ENCODE results near the gene ZNF888. TPM values are rescaled to one million over a fixed set of nuclear protein-coding genes. Genes with fewer than 3 reads are reported as not detected.
"Not testable (repeated sequence)": the region's sequence is repeated elsewhere in the genome, so short reads cannot be mapped to it uniquely, and the experiment has no call there.

ZNF888 gene
- total RNA-seq, 2 experiments from 2014 or later: 5.1 to 5.5 TPM

GRCh38 chr19:52946322-52947310, 23.4 kb upstream of the ZNF888 start:
- ATAC-seq: no peak
- peak; percentile 20 for DNase-seq
- Mint-ChIP-seq H3K4me3 (no peak overlapping the region), H3K9me3 (ENCODE audit: low read depth) (peaks cover 32% of the 10 kb centered on the region), H3K36me3 (ENCODE audit: low read depth) (peaks cover 42% of the 10 kb centered on the region), H3K27me3 (no peaks in the 10 kb centered on the region), H3K27ac (no peak overlapping the region), H3K4me1 (peaks cover 3% of the 10 kb centered on the region)
- ChIA-PET CTCF (no interaction called here), POLR2A (interaction anchor here (1.4 kb wide), 1 partner anchor 16 kb away, joined by 4 read pairs; the partner anchor contains the start of gene ZNF816)
- intact Hi-C loops (cut with DNase I, micrococcal nuclease): no loop called here

- ChIA-PET POLR2A (no interaction called here), CTCF (no interaction called here)
- intact Hi-C loops (cut with DNase I, micrococcal nuclease): no loop called here
- H3K27ac Mint-ChIP-seq: no peak overlapping the region
- DNase-seq (no peak), ATAC-seq (no peak)
- H3K9me3 Mint-ChIP-seq (ENCODE audit: low read depth): peaks cover 25% of the 10 kb centered on the region
- H3K27me3 Mint-ChIP-seq: no peaks in the 10 kb centered on the region
- H3K4me3 Mint-ChIP-seq: no peak overlapping the region
- peaks cover 10% of the 10 kb centered on the region for H3K4me1 Mint-ChIP-seq
- peaks cover 38% of the 10 kb centered on the region for H3K36me3 Mint-ChIP-seq (ENCODE audit: low read depth)
Observed at GRCh38 chr19:52945652-52946321, 22.6 kb upstream of the ZNF888 start.

DNA sequence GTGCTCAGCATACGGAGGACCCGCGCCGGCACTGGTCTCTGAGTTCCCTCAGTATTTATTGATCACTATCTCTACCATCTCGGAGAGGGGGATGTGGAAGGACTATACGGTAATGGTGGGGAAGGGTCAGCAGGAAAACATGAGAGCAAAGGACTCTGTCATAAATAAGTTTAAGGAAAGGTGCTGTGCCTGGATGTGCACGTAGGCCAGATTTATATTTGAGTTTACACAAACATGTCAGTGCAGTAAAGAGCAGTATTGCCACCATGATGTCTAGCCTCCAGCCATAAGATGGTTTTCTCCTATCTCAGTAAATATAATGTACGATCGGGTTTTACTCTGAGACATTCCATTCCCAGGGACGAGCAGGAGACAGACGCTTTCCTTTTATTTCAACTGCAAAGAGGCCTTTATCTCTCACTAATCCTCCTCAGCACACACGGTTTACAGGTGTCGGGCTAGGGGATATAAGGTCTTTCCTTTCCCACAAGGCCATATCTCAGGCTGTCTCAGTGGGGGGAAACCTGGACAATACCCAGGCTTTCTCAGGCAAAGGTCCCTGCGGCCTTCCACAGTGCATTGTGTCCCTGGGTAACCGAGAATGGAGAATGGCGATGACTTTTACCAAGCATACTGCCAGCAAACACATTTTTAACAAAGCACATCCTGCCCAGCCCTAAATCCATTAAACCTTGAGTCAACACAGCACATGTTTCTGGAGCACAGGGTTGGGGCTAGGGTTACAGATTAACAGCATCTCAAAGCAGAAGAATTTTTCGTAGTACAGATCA, 21.7 kb upstream of the ZNF888 start:
- H3K4me3 Mint-ChIP-seq: not testable (repeated sequence)

DNA sequence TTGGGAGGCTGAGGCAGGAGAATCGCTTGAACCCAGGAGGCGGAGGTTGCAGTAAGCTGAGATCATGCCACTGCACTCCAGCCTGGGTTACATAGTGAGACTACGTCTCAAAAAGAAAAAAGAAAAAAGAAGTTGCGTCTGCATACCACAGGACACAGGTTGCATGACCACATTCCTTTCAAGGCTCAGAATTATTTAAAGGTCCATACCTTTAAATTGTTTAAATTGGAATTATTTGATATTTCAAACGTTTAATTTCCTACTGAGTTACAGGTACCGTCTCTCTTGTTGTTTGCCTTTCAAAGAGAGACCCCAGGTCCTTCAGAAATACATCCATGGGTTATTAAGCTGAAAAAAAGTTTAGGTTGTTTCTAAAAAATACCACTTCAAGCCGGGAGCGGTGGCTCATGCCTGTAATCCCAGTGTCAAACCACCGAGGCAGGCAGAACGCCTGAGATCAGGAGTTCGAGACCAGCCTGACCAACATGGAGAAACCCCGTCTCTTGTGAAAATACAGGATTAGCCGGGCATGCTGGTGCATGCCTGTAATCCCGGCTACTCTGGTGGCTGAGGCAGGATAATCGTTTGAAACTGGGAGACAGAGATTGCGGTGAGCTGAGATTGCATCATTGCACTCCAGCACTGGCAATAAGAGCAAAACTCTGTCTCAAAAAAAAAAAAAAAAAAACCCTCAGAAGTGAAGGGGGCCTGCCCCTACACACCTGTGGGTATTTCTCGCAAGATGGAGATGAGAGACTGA, 20.8 kb upstream of the ZNF888 start:
- intact Hi-C loops (cut with DNase I, micrococcal nuclease): loop anchor here in 1 of 2 experiments (2.0 to 5.0 kb wide), 5 partner anchors 87 to 1242 kb away; partner anchors contain the start of genes ZNF468, ZNF766 and ZNF845
- H3K4me1 Mint-ChIP-seq: peaks cover 11% of the 10 kb centered on the region
- peaks cover 25% of the 10 kb centered on the region for H3K36me3 Mint-ChIP-seq (ENCODE audit: low read depth)
- no peak overlapping the region for H3K27ac Mint-ChIP-seq
- H3K9me3 Mint-ChIP-seq (ENCODE audit: low read depth): peaks cover 10% of the 10 kb centered on the region
- ATAC-seq (no peak), DNase-seq (no peak)
- no peak overlapping the region for H3K4me3 Mint-ChIP-seq
- ChIA-PET CTCF (no interaction called here), POLR2A (no interaction called here)
- H3K27me3 Mint-ChIP-seq: no peaks in the 10 kb centered on the region

More for the DNA sequence above, 21.7 kb upstream of the ZNF888 start:
- ATAC-seq, POLR2A ChIA-PET, DNase-seq, H3K27me3 Mint-ChIP-seq, H3K4me1 Mint-ChIP-seq, CTCF ChIA-PET, H3K27ac Mint-ChIP-seq: not testable (repeated sequence)
- Mint-ChIP-seq H3K36me3 (ENCODE audit: low read depth) (peaks cover 29% of the 10 kb centered on the region), H3K9me3 (ENCODE audit: low read depth) (peaks cover 16% of the 10 kb centered on the region)
- intact Hi-C loops (cut with DNase I, micrococcal nuclease): loop anchor here in 1 of 2 experiments (5.0 kb wide), 3 partner anchors 88 to 1243 kb away; partner anchors contain the start of gene ZNF468

DNA sequence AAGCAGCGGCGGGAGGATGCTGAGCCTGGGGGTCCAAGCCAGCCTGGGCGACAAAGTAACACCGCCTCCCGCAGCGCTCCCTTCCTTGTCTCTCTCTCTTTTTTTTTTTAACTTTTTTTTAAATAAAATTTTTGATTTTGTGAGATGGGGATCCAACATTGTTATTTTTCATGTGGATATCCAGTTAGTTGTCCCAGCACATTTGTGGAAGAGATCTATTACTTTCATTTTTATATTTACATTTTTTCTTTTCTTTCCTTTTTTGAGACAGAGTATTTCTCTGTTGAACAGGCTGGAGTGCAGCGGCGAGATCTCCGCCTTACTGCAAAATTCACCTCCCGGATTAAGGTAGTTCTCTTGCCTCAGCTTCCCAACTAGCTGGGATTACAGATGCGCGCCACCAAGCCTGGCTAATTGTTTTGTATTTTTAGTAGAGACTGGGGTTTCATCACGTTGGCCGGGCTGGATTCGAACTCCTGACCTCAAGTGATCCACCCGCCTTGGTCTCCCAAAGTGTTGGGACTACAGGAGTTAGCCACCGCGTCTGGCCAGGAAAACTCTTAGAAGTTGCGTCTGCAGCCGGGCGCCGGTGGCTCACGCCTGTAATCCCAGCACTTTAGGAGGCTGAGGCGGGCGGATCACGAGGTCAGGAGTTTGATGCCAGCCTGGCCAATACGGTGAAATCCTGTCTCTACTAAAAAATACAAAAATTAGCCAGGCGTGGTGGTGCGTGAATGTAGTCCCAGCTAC, 20.1 kb upstream of the ZNF888 start:
- H3K27me3 Mint-ChIP-seq: no peaks in the 10 kb centered on the region
- no peak for DNase-seq
- no peak overlapping the region for H3K27ac Mint-ChIP-seq
- peaks cover 31% of the 10 kb centered on the region for H3K36me3 Mint-ChIP-seq (ENCODE audit: low read depth)
- no peak for ATAC-seq
- H3K4me1 Mint-ChIP-seq: peaks cover 18% of the 10 kb centered on the region
- POLR2A ChIA-PET: interaction anchor here (0.6 kb wide), 2 partner anchors 20 to 573 kb away, joined by 3 to 5 read pairs; partner anchors contain the start of gene ZNF880
- peak overlapping the region; percentile 90 for H3K4me3 Mint-ChIP-seq
- CTCF ChIA-PET: interaction anchor here (0.6 kb wide), 1 partner anchor 139 kb away, joined by 3 read pairs; no protein-coding TSS in a partner anchor
- peaks cover 16% of the 10 kb centered on the region for H3K9me3 Mint-ChIP-seq (ENCODE audit: low read depth)
- intact Hi-C loops (cut with DNase I, micrococcal nuclease): loop anchor here in 1 of 2 experiments (2.0 to 5.0 kb wide), 5 partner anchors 86 to 1241 kb away; partner anchors contain the start of genes ZNF468, ZNF766 and ZNF845

- ChIA-PET CTCF (interaction anchor here (0.6 kb wide), 1 partner anchor 140 kb away, joined by 3 read pairs; no protein-coding TSS in a partner anchor), POLR2A (interaction anchor here (0.6 kb wide), 2 partner anchors 21 to 573 kb away, joined by 3 to 5 read pairs; partner anchors contain the start of gene ZNF880)
- intact Hi-C loops (cut with DNase I, micrococcal nuclease): loop anchor here (1.0 to 5.0 kb wide), 15 partner anchors 19 to 1240 kb away; partner anchors contain the start of genes ZNF816 (in 2 of the 2), ZNF160 (in 1 of the 2), ZNF28 (in 1 of the 2) and ZNF320 (in 1 of the 2)
- peaks cover 14% of the 10 kb centered on the region for H3K9me3 Mint-ChIP-seq (ENCODE audit: low read depth)
- H3K4me3 Mint-ChIP-seq: peak overlapping the region; percentile 90
- H3K27ac Mint-ChIP-seq: peak overlapping the region; percentile 91
- H3K36me3 Mint-ChIP-seq (ENCODE audit: low read depth): peaks cover 30% of the 10 kb centered on the region
- DNase-seq (peak; percentile 97), ATAC-seq (peak; percentile 99)
- no peaks in the 10 kb centered on the region for H3K27me3 Mint-ChIP-seq
- peaks cover 18% of the 10 kb centered on the region for H3K4me1 Mint-ChIP-seq
Observed at GRCh38 chr19:52942386-52943133, 19.3 kb upstream of the ZNF888 start.

DNA sequence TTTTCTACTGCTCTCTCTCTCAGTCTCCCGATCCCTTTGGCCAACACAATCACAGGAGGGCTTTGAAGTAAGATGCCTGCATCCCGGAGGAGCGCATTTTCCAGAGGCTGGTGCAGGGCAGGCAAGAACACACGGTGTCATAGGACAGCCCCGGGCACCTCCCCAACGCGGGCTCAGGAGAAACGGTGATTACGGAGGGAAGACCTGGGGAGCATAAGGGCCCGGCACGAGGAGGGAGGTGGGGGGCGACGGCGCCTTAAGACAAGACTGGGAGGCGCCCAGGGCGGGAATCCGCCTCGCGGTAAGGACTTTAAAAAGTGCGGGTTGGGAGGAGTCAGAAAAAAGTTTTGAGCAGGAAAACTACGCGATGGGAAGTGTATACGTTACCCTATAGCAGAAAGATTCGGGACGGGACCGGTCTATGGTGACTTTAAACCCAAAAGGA, 18.7 kb upstream of the ZNF888 start:
- POLR2A ChIA-PET: no interaction called here
- H3K4me1 Mint-ChIP-seq: peaks cover 18% of the 10 kb centered on the region
- peak; percentile 52 for ATAC-seq
- peak; percentile 45 for DNase-seq
- H3K27me3 Mint-ChIP-seq: no peaks in the 10 kb centered on the region
- peaks cover 15% of the 10 kb centered on the region for H3K9me3 Mint-ChIP-seq (ENCODE audit: low read depth)
- intact Hi-C loops (cut with DNase I, micrococcal nuclease): loop anchor here (1.0 to 5.0 kb wide), 15 partner anchors 19 to 1240 kb away; partner anchors contain the start of genes ZNF320 (in 2 of the 2), ZNF816 (in 2 of the 2), ZNF160 (in 1 of the 2) and ZNF28 (in 1 of the 2)
- CTCF ChIA-PET: no interaction called here
- H3K4me3 Mint-ChIP-seq: peak overlapping the region; percentile 90
- peak overlapping the region; percentile 91 for H3K27ac Mint-ChIP-seq
- peaks cover 36% of the 10 kb centered on the region for H3K36me3 Mint-ChIP-seq (ENCODE audit: low read depth)

DNA sequence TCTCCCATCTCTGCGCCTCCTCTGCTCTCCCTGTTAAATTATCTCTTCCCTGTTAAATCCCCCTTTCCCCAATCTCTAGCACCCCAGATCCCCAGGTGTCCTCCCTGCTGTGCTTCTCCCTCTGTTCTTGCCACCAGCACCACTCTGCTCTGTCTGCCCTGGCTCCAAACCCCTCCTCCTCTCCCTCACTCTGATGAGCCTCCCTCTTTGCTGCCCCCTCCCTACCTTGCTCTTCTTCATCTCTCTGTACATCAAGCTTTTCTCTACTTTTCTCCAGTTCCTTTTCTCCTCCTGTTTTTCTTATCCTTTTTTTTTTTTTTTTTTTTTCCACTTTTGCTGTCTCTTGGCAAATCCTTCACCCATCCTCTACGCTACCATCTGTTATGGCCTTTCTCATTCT, 18.3 kb upstream of the ZNF888 start:
- peaks cover 20% of the 10 kb centered on the region for H3K4me1 Mint-ChIP-seq
- peak overlapping the region; percentile 91 for H3K27ac Mint-ChIP-seq
- POLR2A ChIA-PET, CTCF ChIA-PET, ATAC-seq, H3K27me3 Mint-ChIP-seq: not testable (repeated sequence)
- peak overlapping the region; percentile 90 for H3K4me3 Mint-ChIP-seq
- peak; percentile 32 for DNase-seq
- peaks cover 41% of the 10 kb centered on the region for H3K36me3 Mint-ChIP-seq (ENCODE audit: low read depth)
- intact Hi-C loops (cut with DNase I, micrococcal nuclease): loop anchor here (1.0 to 5.0 kb wide), 4 partner anchors 44 to 1239 kb away; partner anchors contain the start of genes ZNF320 (in 1 of the 2) and ZNF468 (in 1 of the 2)
- peaks cover 19% of the 10 kb centered on the region for H3K9me3 Mint-ChIP-seq (ENCODE audit: low read depth)

GRCh38 chr19:52940905-52941304, 17.7 kb upstream of the ZNF888 start:
- intact Hi-C loops (cut with DNase I, micrococcal nuclease): loop anchor here (1.0 to 5.0 kb wide), 4 partner anchors 44 to 1239 kb away; partner anchors contain the start of genes ZNF320 (in 1 of the 2) and ZNF468 (in 1 of the 2)
- H3K36me3 Mint-ChIP-seq (ENCODE audit: low read depth): peaks cover 44% of the 10 kb centered on the region
- peaks cover 20% of the 10 kb centered on the region for H3K9me3 Mint-ChIP-seq (ENCODE audit: low read depth)
- H3K4me1 Mint-ChIP-seq: peaks cover 22% of the 10 kb centered on the region
- DNase-seq, H3K27ac Mint-ChIP-seq, POLR2A ChIA-PET, ATAC-seq, H3K27me3 Mint-ChIP-seq: not testable (repeated sequence)
- H3K4me3 Mint-ChIP-seq: peak overlapping the region; percentile 90
- CTCF ChIA-PET: interaction anchor here (0.6 kb wide), 1 partner anchor 431 kb away, joined by 3 read pairs; no protein-coding TSS in a partner anchor

All from activated CD4-positive, alpha-beta T cell treated with anti-CD3 and anti-CD28 coated beads for 36 hours (primary cell).